Measurements from ENCODE around the gene CRY2.

Gene CRY2

GRCh38 chr11:45827123-45827522, 20.2 kb upstream of the CRY2 start:
- Histone ChIP-seq H3K9ac (ENCODE audit: low read depth, low read length, poor library complexity) (no peak overlapping the region), H2BK12ac (ENCODE audit: low read length) (no peak overlapping the region), H2BK5ac (ENCODE audit: low read length) (no peak overlapping the region), H3K9me3 (replicated peaks in 1 of 2; ENCODE audit: control insufficient read depth in 2 of 2, insufficient read depth in 1 of 2, low read depth in 1 of 2, low read length in 2 of 2) (peaks cover 0 to 2% of the 10 kb centered on the region in 2 donors), H3K4ac (ENCODE audit: low read length) (no peak overlapping the region), H3K4me3 (ENCODE audit: low read length in 2 of 2) (no peak overlapping the region), H3K79me1 (ENCODE audit: low read depth, low read length) (no peaks in the 10 kb centered on the region), H3K27ac (replicated peaks; ENCODE audit: low read length) (no peak overlapping the region), H3K23ac (ENCODE audit: low read depth, low read length, poor library complexity) (no peak overlapping the region), H3K14ac (ENCODE audit: low read length) (no peak overlapping the region), H2AK5ac (ENCODE audit: low read depth, low read length) (no peak overlapping the region), H4K91ac (ENCODE audit: low read depth, low read length, poor library complexity) (no peak overlapping the region), H3K4me2 (ENCODE audit: insufficient read depth, low read length, poor library complexity, severe bottlenecking) (no peak overlapping the region), H3K27me3 (ENCODE audit: control insufficient read depth in 3 of 3, insufficient read depth in 3 of 3, low read depth in 1 of 3, low read length in 3 of 3) (peaks cover 0 to 66% (median 0%) of the 10 kb centered on the region in 3 experiments), H2BK15ac (ENCODE audit: low read length) (no peak overlapping the region), H3K4me1 (ENCODE audit: control insufficient read depth in 2 of 2, insufficient read depth in 1 of 2, low read depth in 1 of 2, low read length in 2 of 2) (peaks cover 0 to 5% of the 10 kb centered on the region in 2 donors), H4K8ac (ENCODE audit: low read depth, low read length) (no peak overlapping the region), H3K18ac (ENCODE audit: low read length) (no peak overlapping the region), H3K36me3 (replicated peaks in 1 of 2; ENCODE audit: control insufficient read depth in 2 of 2, insufficient read depth in 2 of 2, low read length in 2 of 2) (no peaks in the 10 kb centered on the region), H2AFZ (ENCODE audit: low read length) (no peak overlapping the region), H2BK120ac (ENCODE audit: low read depth, low read length) (no peak overlapping the region)
- no CpG with 5 or more reads among the region's 4 CpGs for WGBS, 2 donors (ENCODE audit: extremely low coverage in 2 of 2, insufficient read length in 2 of 2, insufficient replicate concordance in 1 of 2)
- no peak for DNase-seq (ENCODE audit: low spot score)

- Histone ChIP-seq H2AFZ (ENCODE audit: low read length) (no peak overlapping the region), H2BK15ac (ENCODE audit: low read length) (no peak overlapping the region), H3K18ac (ENCODE audit: low read length) (no peak overlapping the region), H3K4me1 (ENCODE audit: control insufficient read depth in 2 of 2, insufficient read depth in 1 of 2, low read depth in 1 of 2, low read length in 2 of 2) (peaks cover 0 to under 1% of the 10 kb centered on the region in 2 donors), H4K8ac (ENCODE audit: low read depth, low read length) (no peak overlapping the region), H3K14ac (ENCODE audit: low read length) (no peak overlapping the region), H3K27me3 (ENCODE audit: control insufficient read depth in 3 of 3, insufficient read depth in 3 of 3, low read depth in 1 of 3, low read length in 3 of 3) (peaks cover 0 to 63% (median 0%) of the 10 kb centered on the region in 3 experiments), H3K36me3 (replicated peaks in 1 of 2; ENCODE audit: control insufficient read depth in 2 of 2, insufficient read depth in 2 of 2, low read length in 2 of 2) (no peaks in the 10 kb centered on the region), H4K91ac (ENCODE audit: low read depth, low read length, poor library complexity) (no peak overlapping the region), H2BK12ac (ENCODE audit: low read length) (no peak overlapping the region), H2BK120ac (ENCODE audit: low read depth, low read length) (no peak overlapping the region), H3K23ac (ENCODE audit: low read depth, low read length, poor library complexity) (no peak overlapping the region), H3K4me3 (ENCODE audit: low read length in 2 of 2) (no peak overlapping the region), H3K4ac (ENCODE audit: low read length) (no peak overlapping the region), H2BK5ac (ENCODE audit: low read length) (no peak overlapping the region), H3K4me2 (ENCODE audit: insufficient read depth, low read length, poor library complexity, severe bottlenecking) (no peak overlapping the region), H3K9me3 (replicated peaks in 1 of 2; ENCODE audit: control insufficient read depth in 2 of 2, insufficient read depth in 1 of 2, low read depth in 1 of 2, low read length in 2 of 2) (peaks cover 0 to 2% of the 10 kb centered on the region in 2 donors), H2AK5ac (ENCODE audit: low read depth, low read length) (no peak overlapping the region), H3K27ac (replicated peaks; ENCODE audit: low read length) (no peak overlapping the region), H3K9ac (ENCODE audit: low read depth, low read length, poor library complexity) (no peak overlapping the region), H3K79me1 (ENCODE audit: low read depth, low read length) (no peaks in the 10 kb centered on the region)
- no CpG with 5 or more reads among the region's 4 CpGs for WGBS, 2 donors (ENCODE audit: extremely low coverage in 2 of 2, insufficient read length in 2 of 2, insufficient replicate concordance in 1 of 2)
- DNase-seq (ENCODE audit: low spot score), result no peak
These were observed 18.3 kb upstream of the CRY2 start for GRCh38 chr11:45828996-45829395.

GRCh38 chr11:45830596-45830995, 16.7 kb upstream of the CRY2 start:
- H3K4me1 ChIP-seq (ENCODE audit: control insufficient read depth in 2 of 2, insufficient read depth in 1 of 2, low read depth in 1 of 2, low read length in 2 of 2), result peaks cover 0 to 1% of the 10 kb centered on the region in 2 donors
- peaks cover 0 to 54% (median 0%) of the 10 kb centered on the region in 3 experiments for H3K27me3 ChIP-seq (ENCODE audit: control insufficient read depth in 3 of 3, insufficient read depth in 3 of 3, low read depth in 1 of 3, low read length in 3 of 3)
- H2AK5ac ChIP-seq (ENCODE audit: low read depth, low read length), result no peak overlapping the region
- H3K79me1 ChIP-seq (ENCODE audit: low read depth, low read length), result no peaks in the 10 kb centered on the region
- H2BK5ac ChIP-seq (ENCODE audit: low read length), result no peak overlapping the region
- H2BK12ac ChIP-seq (ENCODE audit: low read length), result no peak overlapping the region
- H2BK15ac ChIP-seq (ENCODE audit: low read length), result no peak overlapping the region
- H2BK120ac ChIP-seq (ENCODE audit: low read depth, low read length), result no peak overlapping the region
- H3K9ac ChIP-seq (ENCODE audit: low read depth, low read length, poor library complexity), result no peak overlapping the region
- H3K18ac ChIP-seq (ENCODE audit: low read length), result no peak overlapping the region
- H3K27ac ChIP-seq (replicated peaks; ENCODE audit: low read length), result no peak overlapping the region
- H3K4ac ChIP-seq (ENCODE audit: low read length), result no peak overlapping the region
- no peak overlapping the region for H2AFZ ChIP-seq (ENCODE audit: low read length)
- H3K9me3 ChIP-seq (replicated peaks in 1 of 2; ENCODE audit: control insufficient read depth in 2 of 2, insufficient read depth in 1 of 2, low read depth in 1 of 2, low read length in 2 of 2), result peaks cover 0 to 2% of the 10 kb centered on the region in 2 donors
- H3K14ac ChIP-seq (ENCODE audit: low read length), result no peak overlapping the region
- no peak overlapping the region for H4K91ac ChIP-seq (ENCODE audit: low read depth, low read length, poor library complexity)
- H3K36me3 ChIP-seq (replicated peaks in 1 of 2; ENCODE audit: control insufficient read depth in 2 of 2, insufficient read depth in 2 of 2, low read length in 2 of 2), result no peaks in the 10 kb centered on the region
- H3K4me3 ChIP-seq (ENCODE audit: low read length in 2 of 2), result no peak overlapping the region
- no peak for DNase-seq (ENCODE audit: low spot score)
- H3K4me2 ChIP-seq (ENCODE audit: insufficient read depth, low read length, poor library complexity, severe bottlenecking), result no peak overlapping the region
- H3K23ac ChIP-seq (ENCODE audit: low read depth, low read length, poor library complexity), result no peak overlapping the region
- H4K8ac ChIP-seq (ENCODE audit: low read depth, low read length), result no peak overlapping the region
- WGBS, 2 donors (ENCODE audit: extremely low coverage in 2 of 2, insufficient read length in 2 of 2, insufficient replicate concordance in 1 of 2), result no CpG with 5 or more reads among the region's 2 CpGs

GRCh38 chr11:45832811-45833441, 14.3 kb upstream of the CRY2 start:
- no peak overlapping the region for H3K9ac ChIP-seq (ENCODE audit: low read depth, low read length, poor library complexity)
- no peak overlapping the region for H3K4me2 ChIP-seq (ENCODE audit: insufficient read depth, low read length, poor library complexity, severe bottlenecking)
- no peak overlapping the region for H2BK5ac ChIP-seq (ENCODE audit: low read length)
- H3K4me1 ChIP-seq (ENCODE audit: control insufficient read depth in 2 of 2, insufficient read depth in 1 of 2, low read depth in 1 of 2, low read length in 2 of 2), result peaks cover 0 to 1% of the 10 kb centered on the region in 2 donors
- H4K91ac ChIP-seq (ENCODE audit: low read depth, low read length, poor library complexity), result no peak overlapping the region
- H3K36me3 ChIP-seq (replicated peaks in 1 of 2; ENCODE audit: control insufficient read depth in 2 of 2, insufficient read depth in 2 of 2, low read length in 2 of 2), result no peaks in the 10 kb centered on the region
- no peak overlapping the region for H2AFZ ChIP-seq (ENCODE audit: low read length)
- no peak overlapping the region for H3K27ac ChIP-seq (replicated peaks; ENCODE audit: low read length)
- no peak overlapping the region for H2AK5ac ChIP-seq (ENCODE audit: low read depth, low read length)
- no peak overlapping the region for H3K23ac ChIP-seq (ENCODE audit: low read depth, low read length, poor library complexity)
- no peak overlapping the region for H2BK12ac ChIP-seq (ENCODE audit: low read length)
- H2BK15ac ChIP-seq (ENCODE audit: low read length), result no peak overlapping the region
- H3K14ac ChIP-seq (ENCODE audit: low read length), result no peak overlapping the region
- H3K18ac ChIP-seq (ENCODE audit: low read length), result no peak overlapping the region
- H3K27me3 ChIP-seq (ENCODE audit: control insufficient read depth in 3 of 3, insufficient read depth in 3 of 3, low read depth in 1 of 3, low read length in 3 of 3), result peaks cover 0 to 32% (median 0%) of the 10 kb centered on the region in 3 experiments
- H3K79me1 ChIP-seq (ENCODE audit: low read depth, low read length), result no peaks in the 10 kb centered on the region
- WGBS, 2 donors (ENCODE audit: extremely low coverage in 2 of 2, insufficient read length in 2 of 2, insufficient replicate concordance in 1 of 2), result no CpG with 5 or more reads among the region's 9 CpGs
- H3K9me3 ChIP-seq (replicated peaks in 1 of 2; ENCODE audit: control insufficient read depth in 2 of 2, insufficient read depth in 1 of 2, low read depth in 1 of 2, low read length in 2 of 2), result no peaks in the 10 kb centered on the region
- DNase-seq (ENCODE audit: low spot score), result no peak
- H3K4ac ChIP-seq (ENCODE audit: low read length), result no peak overlapping the region
- H4K8ac ChIP-seq (ENCODE audit: low read depth, low read length), result no peak overlapping the region
- no peak overlapping the region for H3K4me3 ChIP-seq (ENCODE audit: low read length in 2 of 2)
- H2BK120ac ChIP-seq (ENCODE audit: low read depth, low read length), result no peak overlapping the region
